Tibial artery (tissue), 4 donors: Measurements from ENCODE around the gene CCDC88B.

ENCODE experiments used
- DNase-seq, 2 donors: peaks; one replicate each; pipeline ENCODE4 v3.0.0-alpha.2; 2019
- H3K27ac ChIP-seq, 2 donors: fragments of 200-600 bp; sonication (generic) in 1 of 2; 1 replicate in 1 of 2; 2 replicates in 1 of 2; pipeline ENCODE4 v1.5.1; 2018 to 2019; ENCODE audit warnings: mild to moderate bottlenecking in 1 of 2
- H3K27me3 ChIP-seq, 2 donors: fragments of 200-600 bp; sonication (generic) in 1 of 2; one replicate each; pipeline versions ENCODE4 v1.5.1 to v1.6.0; 2016 to 2019
- H3K36me3 ChIP-seq, 3 donors: fragments of 200-600 bp; sonication (generic) in 2 of 3; one replicate each; pipeline ENCODE4 v1.5.1; 2016 to 2019; ENCODE audit warnings: mild to moderate bottlenecking in 2 of 3
- H3K4me1 ChIP-seq, 4 donors: fragments of 200-600 bp; sonication (generic) in 2 of 4; 1 replicate in 3 of 4; 2 replicates in 1 of 4; pipeline ENCODE4 v1.5.1; 2016 to 2019
- H3K4me3 ChIP-seq, 2 donors: fragments of 200-600 bp; sonication (generic) in 1 of 2; 1 replicate in 1 of 2; 2 replicates in 1 of 2; pipeline ENCODE4 v1.5.1; 2018 to 2019; ENCODE audit warnings: mild to moderate bottlenecking in 2 of 2
- H3K9me3 ChIP-seq, 3 donors: fragments of 200-600 bp; sonication (generic) in 1 of 3; one replicate each; pipeline ENCODE4 v1.5.1; 2016 to 2019
- intact Hi-C: fragments of 100-400 bp; cut with DNase I; formaldehyde crosslinking; loops from one replicate; pipeline ENCODE4 v1.15.0; 2023; ENCODE audit warnings: low total_unique reads
- TF ChIP-seq, protein P1 (sequence below), 2 experiments: fragments of 200-600 bp in 1 of 2; fragments of 450-650 bp in 1 of 2; IDR thresholded peaks; one replicate each; pipeline ENCODE4 v1.5.1; 2017 to 2019; ENCODE audit warnings: antibody characterized with exemption in 2 of 2, mild to moderate bottlenecking in 1 of 2, moderate library complexity in 1 of 2

The CCDC88B gene

DNA sequence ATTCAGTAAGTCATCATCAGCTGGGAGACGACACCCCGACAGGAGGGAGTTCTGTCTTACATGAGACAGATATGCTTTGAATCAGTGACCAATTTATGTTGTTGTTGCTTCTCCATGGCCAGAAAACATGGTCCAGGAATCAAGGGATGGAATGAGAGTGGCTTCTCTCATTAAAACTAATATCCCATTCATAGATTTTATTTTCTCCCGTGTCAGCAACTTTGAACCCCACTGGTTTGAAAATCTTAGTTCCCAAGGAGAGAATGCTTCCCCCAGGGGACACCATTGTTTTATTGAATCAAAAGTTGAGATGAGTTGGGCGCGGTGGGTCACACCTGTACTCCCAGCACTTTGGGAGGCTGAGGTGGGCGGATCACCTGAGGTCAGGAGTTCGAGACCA lies 61.8 kb downstream of the CCDC88B start:
- H3K27me3 ChIP-seq = peaks cover 0 to 7% of the 10 kb centered on the region in 2 donors
- intact Hi-C loops = no loop called here
- H3K36me3 ChIP-seq = no peaks in the 10 kb centered on the region
- no peak overlapping the region for H3K4me3 ChIP-seq
- TF ChIP-seq, protein P1, sequence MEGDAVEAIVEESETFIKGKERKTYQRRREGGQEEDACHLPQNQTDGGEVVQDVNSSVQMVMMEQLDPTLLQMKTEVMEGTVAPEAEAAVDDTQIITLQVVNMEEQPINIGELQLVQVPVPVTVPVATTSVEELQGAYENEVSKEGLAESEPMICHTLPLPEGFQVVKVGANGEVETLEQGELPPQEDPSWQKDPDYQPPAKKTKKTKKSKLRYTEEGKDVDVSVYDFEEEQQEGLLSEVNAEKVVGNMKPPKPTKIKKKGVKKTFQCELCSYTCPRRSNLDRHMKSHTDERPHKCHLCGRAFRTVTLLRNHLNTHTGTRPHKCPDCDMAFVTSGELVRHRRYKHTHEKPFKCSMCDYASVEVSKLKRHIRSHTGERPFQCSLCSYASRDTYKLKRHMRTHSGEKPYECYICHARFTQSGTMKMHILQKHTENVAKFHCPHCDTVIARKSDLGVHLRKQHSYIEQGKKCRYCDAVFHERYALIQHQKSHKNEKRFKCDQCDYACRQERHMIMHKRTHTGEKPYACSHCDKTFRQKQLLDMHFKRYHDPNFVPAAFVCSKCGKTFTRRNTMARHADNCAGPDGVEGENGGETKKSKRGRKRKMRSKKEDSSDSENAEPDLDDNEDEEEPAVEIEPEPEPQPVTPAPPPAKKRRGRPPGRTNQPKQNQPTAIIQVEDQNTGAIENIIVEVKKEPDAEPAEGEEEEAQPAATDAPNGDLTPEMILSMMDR (IDR thresholded peaks at IDR 0.05) = no peak
- DNase-seq = no peak
- no peaks in the 10 kb centered on the region for H3K9me3 ChIP-seq
- peaks cover 0 to 20% (median 5%) of the 10 kb centered on the region in 4 donors for H3K4me1 ChIP-seq
- no peak overlapping the region for H3K27ac ChIP-seq

DNA sequence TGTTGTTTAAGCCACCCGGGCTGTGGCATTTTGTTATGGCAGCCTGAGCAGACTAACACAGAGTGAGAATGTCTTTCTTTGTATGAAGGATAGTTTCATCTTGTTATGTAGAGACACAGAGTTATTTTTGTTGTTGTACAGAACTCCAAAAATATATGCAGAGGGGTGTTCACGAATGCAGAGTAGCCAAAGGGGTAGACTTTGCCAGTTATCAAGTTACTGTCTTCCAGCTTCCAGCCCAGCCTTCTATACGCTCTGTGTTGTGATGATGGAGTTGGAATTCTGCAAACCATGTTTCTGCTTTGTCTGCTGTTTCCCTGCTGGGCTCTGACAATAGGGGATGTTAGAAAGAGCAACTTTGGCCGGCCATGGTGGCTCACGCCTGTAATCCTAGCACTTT lies 63.1 kb downstream of the CCDC88B start:
- Histone ChIP-seq H3K9me3 (no peaks in the 10 kb centered on the region), H3K4me3 (no peak overlapping the region), H3K36me3 (no peaks in the 10 kb centered on the region), H3K27ac (no peak overlapping the region), H3K27me3 (peaks cover 0 to 7% of the 10 kb centered on the region in 2 donors), H3K4me1 (peaks cover 0 to 20% (median 5%) of the 10 kb centered on the region in 4 donors)
- DNase-seq = no peak
- TF ChIP-seq, protein P1 (IDR thresholded peaks at IDR 0.05) = no peak
- intact Hi-C loops = no loop called here

DNA sequence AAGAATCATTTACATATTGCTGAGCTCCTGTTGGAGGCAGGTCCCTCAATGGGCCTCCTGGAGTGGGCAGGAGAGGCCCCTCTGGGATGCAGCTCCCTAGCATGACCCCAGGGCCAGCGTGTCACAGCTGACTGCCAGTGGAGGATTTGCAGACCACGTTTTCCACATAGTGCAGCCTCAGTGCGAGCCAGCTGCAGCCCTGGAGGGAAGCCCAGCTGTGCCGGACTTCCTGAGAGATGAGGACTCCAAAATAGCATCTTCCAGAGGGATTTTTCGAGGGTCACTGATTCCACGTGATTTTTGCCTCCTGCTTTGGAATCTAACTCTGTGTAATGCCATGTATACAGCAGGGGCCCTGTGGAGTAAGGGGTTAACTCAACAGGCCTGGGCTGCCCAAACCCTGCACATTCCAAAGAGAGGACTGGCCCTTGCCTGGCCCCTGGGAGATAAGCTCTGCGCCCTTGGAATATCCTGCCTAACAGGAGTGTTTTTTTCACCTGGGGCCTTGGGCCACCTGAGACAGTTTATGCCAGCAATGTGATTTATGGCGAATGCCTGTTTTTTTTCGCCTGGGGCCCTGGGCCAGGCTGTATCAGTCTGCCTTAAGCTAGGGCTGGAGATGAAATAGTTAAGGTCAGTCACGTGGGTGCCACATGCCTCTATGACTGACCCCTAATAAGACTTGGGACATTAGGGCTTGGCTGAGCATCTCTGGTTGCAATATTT lies 66.4 kb downstream of the CCDC88B start:
- Histone ChIP-seq H3K9me3 (no peaks in the 10 kb centered on the region), H3K27ac (no peak overlapping the region), H3K4me1 (peaks cover 0 to 20% (median 5%) of the 10 kb centered on the region in 4 donors), H3K27me3 (peaks cover 0 to 3% of the 10 kb centered on the region in 2 donors), H3K36me3 (no peaks in the 10 kb centered on the region), H3K4me3 (no peak overlapping the region)
- intact Hi-C loops = no loop called here
- TF ChIP-seq, protein P1 (IDR thresholded peaks at IDR 0.05) = no peak
- no peak for DNase-seq
